Measurements from ENCODE around the gene CYTH1.

- TF ChIP-seq POLR2A (IDR thresholded peaks at IDR 0.05) (no peak), CTCF (IDR thresholded peaks at IDR 0.05) (no peak)
Measured at GRCh38 chr17:78805301-78805700, 23.2 kb upstream of the CYTH1 start.

Data from Peyer's patch (tissue), 4 donors.